ENCODE data around the gene TFEB. TPM values are rescaled to one million over a fixed set of nuclear protein-coding genes. Genes with fewer than 3 reads are reported as not detected.

The TFEB gene
- total and polyA plus RNA-seq, 4 donors, result 13.3 to 38.4 (median 27.8) TPM

DNA sequence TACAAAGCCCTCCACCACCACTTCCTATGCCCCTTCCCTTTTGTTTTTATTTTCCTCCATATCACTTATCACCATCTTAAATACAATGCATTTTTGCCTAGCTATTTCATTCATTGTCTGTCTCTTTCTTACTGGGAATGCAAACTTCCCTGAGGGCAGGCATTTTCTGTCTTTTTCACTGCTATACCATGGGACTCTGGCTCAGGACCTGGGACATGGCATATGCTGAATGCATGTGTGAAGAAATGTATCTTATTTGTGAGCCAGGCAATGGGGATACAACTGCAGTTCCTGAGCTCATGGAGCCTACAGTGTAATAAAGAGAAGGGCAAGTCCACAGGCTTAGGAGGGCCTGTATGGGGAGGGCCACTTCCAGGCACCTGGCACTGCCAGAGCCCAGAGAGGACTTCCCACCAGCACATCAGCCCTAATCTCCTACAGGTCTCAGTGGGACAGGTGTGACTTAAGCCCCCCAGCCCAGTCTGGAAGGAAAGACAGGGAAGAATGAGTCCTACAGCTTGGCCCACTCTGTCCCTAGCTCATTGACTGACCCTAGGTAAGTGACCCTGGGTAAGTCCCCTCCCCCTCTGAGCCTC is 43.2 kb downstream of the TFEB start:
- H3K4me3 ChIP-seq, result no peak overlapping the region
- ATAC-seq (ENCODE audit: insufficient read depth, low FRiP score), result no peak
- peaks cover 0 to 3% (median 0%) of the 10 kb centered on the region in 5 donors for H3K4me1 ChIP-seq (ENCODE audit: control insufficient read depth in 5 of 5, insufficient read depth in 5 of 5, low read length in 5 of 5)
- no peak overlapping the region for H3K9ac ChIP-seq (ENCODE audit: insufficient read depth in 1 of 2, low read length in 2 of 2)
- H3K27ac ChIP-seq (ENCODE audit: low read depth in 1 of 2, low read length in 1 of 2), result no peak overlapping the region
- no peaks in the 10 kb centered on the region for H3K27me3 ChIP-seq (ENCODE audit: control insufficient read depth in 3 of 3, insufficient read depth in 3 of 3, low read length in 2 of 3)
- peaks cover 0 to 19% (median 2%) of the 10 kb centered on the region in 4 donors for H3K36me3 ChIP-seq (ENCODE audit: control insufficient read depth in 4 of 4, insufficient read depth in 4 of 4, low read length in 4 of 4)
- H3K9me3 ChIP-seq (ENCODE audit: control insufficient read depth in 4 of 4, insufficient read depth in 3 of 4, low read length in 3 of 4), result no peaks in the 10 kb centered on the region
- DNase-seq, result no peak
- TF ChIP-seq, protein P1, sequence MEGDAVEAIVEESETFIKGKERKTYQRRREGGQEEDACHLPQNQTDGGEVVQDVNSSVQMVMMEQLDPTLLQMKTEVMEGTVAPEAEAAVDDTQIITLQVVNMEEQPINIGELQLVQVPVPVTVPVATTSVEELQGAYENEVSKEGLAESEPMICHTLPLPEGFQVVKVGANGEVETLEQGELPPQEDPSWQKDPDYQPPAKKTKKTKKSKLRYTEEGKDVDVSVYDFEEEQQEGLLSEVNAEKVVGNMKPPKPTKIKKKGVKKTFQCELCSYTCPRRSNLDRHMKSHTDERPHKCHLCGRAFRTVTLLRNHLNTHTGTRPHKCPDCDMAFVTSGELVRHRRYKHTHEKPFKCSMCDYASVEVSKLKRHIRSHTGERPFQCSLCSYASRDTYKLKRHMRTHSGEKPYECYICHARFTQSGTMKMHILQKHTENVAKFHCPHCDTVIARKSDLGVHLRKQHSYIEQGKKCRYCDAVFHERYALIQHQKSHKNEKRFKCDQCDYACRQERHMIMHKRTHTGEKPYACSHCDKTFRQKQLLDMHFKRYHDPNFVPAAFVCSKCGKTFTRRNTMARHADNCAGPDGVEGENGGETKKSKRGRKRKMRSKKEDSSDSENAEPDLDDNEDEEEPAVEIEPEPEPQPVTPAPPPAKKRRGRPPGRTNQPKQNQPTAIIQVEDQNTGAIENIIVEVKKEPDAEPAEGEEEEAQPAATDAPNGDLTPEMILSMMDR (IDR thresholded peaks at IDR 0.05; ENCODE audit: control extremely low read depth, extremely low read depth), result no peak

DNA sequence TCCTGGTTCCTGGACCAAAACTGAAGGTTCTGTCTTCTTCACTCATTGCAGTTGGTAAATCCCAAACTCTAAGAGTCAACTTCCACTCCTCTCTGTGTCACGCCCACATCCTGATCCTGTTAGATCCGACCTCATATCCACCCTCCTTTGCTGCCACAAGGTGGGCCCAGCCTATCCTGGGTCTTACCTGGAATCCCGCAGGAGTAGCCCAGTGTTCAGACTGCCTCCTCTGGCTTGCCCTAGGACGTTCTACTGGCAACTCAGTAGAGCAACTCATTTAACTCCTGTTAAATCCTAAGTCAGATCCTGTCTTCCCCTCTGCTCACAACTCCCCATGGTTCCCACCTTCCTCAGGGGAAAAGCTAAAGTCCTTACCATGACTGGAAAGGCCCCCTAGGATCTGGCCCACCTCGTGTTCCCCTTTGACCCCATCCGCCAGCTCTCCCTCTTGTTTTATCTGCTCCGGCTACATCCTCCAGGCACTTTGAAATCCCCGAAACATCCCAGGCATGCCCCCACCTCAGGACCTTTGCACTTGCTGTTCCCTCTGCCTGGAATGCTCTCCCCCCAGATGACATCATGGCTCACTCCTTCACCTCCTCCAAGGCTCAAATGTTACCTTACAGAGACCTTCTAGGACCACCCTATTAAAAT is 43.9 kb downstream of the TFEB start:
- DNase-seq (no peak), ATAC-seq (ENCODE audit: insufficient read depth, low FRiP score) (no peak)
- H3K9ac ChIP-seq (ENCODE audit: insufficient read depth in 1 of 2, low read length in 2 of 2), result no peak overlapping the region
- no peak overlapping the region for H3K27ac ChIP-seq (ENCODE audit: low read depth in 1 of 2, low read length in 1 of 2)
- no peaks in the 10 kb centered on the region for H3K27me3 ChIP-seq (ENCODE audit: control insufficient read depth in 3 of 3, insufficient read depth in 3 of 3, low read length in 2 of 3)
- peaks cover 0 to 19% (median 2%) of the 10 kb centered on the region in 4 donors for H3K36me3 ChIP-seq (ENCODE audit: control insufficient read depth in 4 of 4, insufficient read depth in 4 of 4, low read length in 4 of 4)
- 91 to 93% methylated on average over 8 of the region's 8 CpGs for WGBS, 2 donors
- H3K4me1 ChIP-seq (ENCODE audit: control insufficient read depth in 5 of 5, insufficient read depth in 5 of 5, low read length in 5 of 5), result peaks cover 0 to 3% (median 0%) of the 10 kb centered on the region in 5 donors
- no peaks in the 10 kb centered on the region for H3K9me3 ChIP-seq (ENCODE audit: control insufficient read depth in 4 of 4, insufficient read depth in 3 of 4, low read length in 3 of 4)
- H3K4me3 ChIP-seq, result no peak overlapping the region
- TF ChIP-seq, protein P1 (IDR thresholded peaks at IDR 0.05; ENCODE audit: control extremely low read depth, extremely low read depth), result no peak

DNA sequence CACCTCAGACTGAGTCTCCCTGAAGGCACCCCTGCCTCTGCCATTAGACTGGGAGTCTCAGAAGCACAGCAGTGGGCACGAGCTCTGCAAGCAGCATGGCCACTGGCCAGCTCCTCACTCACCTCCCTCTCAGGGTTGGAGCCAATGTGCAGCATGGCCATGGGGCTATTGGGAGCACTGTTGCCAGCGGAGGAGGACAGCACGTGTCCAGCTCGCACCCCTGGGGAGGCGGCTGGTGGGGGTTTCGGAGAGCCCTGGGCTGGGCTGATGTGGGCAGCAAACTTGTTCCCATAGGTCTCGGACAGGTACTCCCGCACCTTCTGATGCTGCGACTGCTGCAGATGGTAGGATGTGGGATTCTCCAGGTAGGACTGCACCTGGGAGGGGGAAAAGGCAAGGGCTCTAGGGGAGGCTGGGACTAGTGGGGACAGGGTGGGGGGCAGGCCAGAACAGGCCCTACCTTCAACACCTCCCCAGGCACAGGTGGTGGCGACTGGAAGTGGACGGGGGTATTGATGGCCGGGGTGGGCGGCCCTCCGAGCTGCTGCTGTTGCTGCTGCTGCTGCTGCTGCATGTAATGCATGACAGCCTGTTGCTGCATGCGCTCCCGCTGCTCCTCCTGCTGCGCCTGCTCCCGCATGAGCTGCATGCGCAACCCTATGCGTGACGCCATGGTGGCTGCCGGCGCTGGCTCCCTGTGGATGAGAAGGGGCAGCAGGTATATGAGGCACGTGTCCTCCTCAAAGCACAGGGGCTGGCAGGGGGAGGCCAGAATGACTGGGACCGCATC is 44.7 kb downstream of the TFEB start:
- DNase-seq (no peak), ATAC-seq (ENCODE audit: insufficient read depth, low FRiP score) (no peak)
- no peaks in the 10 kb centered on the region for H3K9me3 ChIP-seq (ENCODE audit: control insufficient read depth in 4 of 4, insufficient read depth in 3 of 4, low read length in 3 of 4)
- peaks cover 0 to 24% (median 4%) of the 10 kb centered on the region in 4 donors for H3K36me3 ChIP-seq (ENCODE audit: control insufficient read depth in 4 of 4, insufficient read depth in 4 of 4, low read length in 4 of 4)
- no peak overlapping the region for H3K27ac ChIP-seq (ENCODE audit: low read depth in 1 of 2, low read length in 1 of 2)
- no peaks in the 10 kb centered on the region for H3K27me3 ChIP-seq (ENCODE audit: control insufficient read depth in 3 of 3, insufficient read depth in 3 of 3, low read length in 2 of 3)
- peaks cover 0 to 3% (median 0%) of the 10 kb centered on the region in 5 donors for H3K4me1 ChIP-seq (ENCODE audit: control insufficient read depth in 5 of 5, insufficient read depth in 5 of 5, low read length in 5 of 5)
- TF ChIP-seq, protein P1 (IDR thresholded peaks at IDR 0.05; ENCODE audit: control extremely low read depth, extremely low read depth), result no peak
- H3K4me3 ChIP-seq, result no peak overlapping the region
- WGBS, 2 donors, result 97 to 98% methylated on average over 24 to 25 of the region's 25 CpGs
- H3K9ac ChIP-seq (ENCODE audit: insufficient read depth in 1 of 2, low read length in 2 of 2), result no peak overlapping the region

Measured in lung (tissue), 12 donors.